SJSA1 (cell line): ENCODE data around the gene PLAAT3. TPM values are rescaled to one million over a fixed set of nuclear protein-coding genes. Genes with fewer than 3 reads are reported as not detected.
A peak's percentile ranks its signal among the peaks of the same experiment; 100 is the strongest.

Source experiments
- DNase-seq, 2 experiments: peaks; one replicate each; pipeline ENCODE4 v3.0.0-alpha.2; 2015 to 2020; ENCODE audit warnings: low spot score in 2 of 2, low read depth in 1 of 2
- H3K27ac ChIP-seq: fragments of 250-450 bp; sonication (Bioruptor Pico); 2 replicates; pipeline ENCODE4 v1.5.1; 2020; ENCODE audit warnings: mild to moderate bottlenecking, moderate library complexity
- H3K27me3 ChIP-seq: fragments of 250-450 bp; sonication (Bioruptor Pico); replicated peaks from 2 replicates; pipeline ENCODE4 v1.5.1; 2020; ENCODE audit warnings: mild to moderate bottlenecking, moderate library complexity
- H3K36me3 ChIP-seq: fragments of 250-450 bp; sonication (Bioruptor Pico); 2 replicates; pipeline ENCODE4 v1.5.1; 2020; ENCODE audit warnings: mild to moderate bottlenecking
- H3K4me1 ChIP-seq: fragments of 250-450 bp; sonication (Bioruptor Pico); replicated peaks from 2 replicates; pipeline ENCODE4 v1.6.1; 2021; ENCODE audit warnings: mild to moderate bottlenecking
- H3K4me3 ChIP-seq: fragments of 250-450 bp; sonication (Bioruptor Pico); 2 replicates; pipeline ENCODE4 v1.5.1; 2020; ENCODE audit warnings: mild to moderate bottlenecking
- H3K9me3 ChIP-seq: fragments of 250-450 bp; sonication (Bioruptor Pico); replicated peaks from 2 replicates; pipeline ENCODE4 v1.5.1; 2020; ENCODE audit warnings: mild to moderate bottlenecking
- total RNA-seq: library from RNA; depleted of rRNA; stranded (reverse); fragments of >200 nt; shearing (Covaris generic); gene quantifications from 2 replicates; pipeline ENCODE4 v1.2.3, GENCODE V29; 2014

The PLAAT3 gene
- total RNA-seq, 1 experiment from 2014 or later = 55.8 TPM

GRCh38 chr11:63569570-63569969 lies 44.7 kb downstream of the PLAAT3 start:
- no peak overlapping the region for H3K4me3 ChIP-seq
- H3K36me3 ChIP-seq = peaks cover 7% of the 10 kb centered on the region; the same call in 1 of the 2 replicates
- DNase-seq = no peak
- H3K27me3 ChIP-seq = no peaks in the 10 kb centered on the region
- no peak overlapping the region for H3K27ac ChIP-seq
- H3K9me3 ChIP-seq = no peaks in the 10 kb centered on the region
- peaks cover 38% of the 10 kb centered on the region for H3K4me1 ChIP-seq

- H3K9me3 ChIP-seq = no peaks in the 10 kb centered on the region
- H3K27ac ChIP-seq = peak overlapping the region; percentile 91
- DNase-seq = peak; percentile 96 to 99
- H3K27me3 ChIP-seq = no peaks in the 10 kb centered on the region
- H3K4me1 ChIP-seq = peaks cover 31% of the 10 kb centered on the region
- no peak overlapping the region for H3K4me3 ChIP-seq
- H3K36me3 ChIP-seq = no peaks in the 10 kb centered on the region
These were observed 47.0 kb downstream of the PLAAT3 start for GRCh38 chr11:63567044-63567840.

- H3K27me3 ChIP-seq = no peaks in the 10 kb centered on the region
- DNase-seq = peak; percentile 28 to 36
- no peak overlapping the region for H3K27ac ChIP-seq
- H3K36me3 ChIP-seq = no peaks in the 10 kb centered on the region
- H3K4me1 ChIP-seq = peaks cover 36% of the 10 kb centered on the region
- H3K9me3 ChIP-seq = no peaks in the 10 kb centered on the region
- H3K4me3 ChIP-seq = no peak overlapping the region
These were observed 49.4 kb downstream of the PLAAT3 start for GRCh38 chr11:63564784-63565350.

GRCh38 chr11:63564056-63564774 lies 50.0 kb downstream of the PLAAT3 start:
- Histone ChIP-seq H3K9me3 (no peaks in the 10 kb centered on the region), H3K36me3 (no peaks in the 10 kb centered on the region), H3K4me3 (no peak overlapping the region), H3K27me3 (no peaks in the 10 kb centered on the region), H3K4me1 (peaks cover 36% of the 10 kb centered on the region), H3K27ac (no peak overlapping the region)
- peak in 1 of 2 experiments; percentile 40 for DNase-seq

- Histone ChIP-seq H3K27me3 (no peaks in the 10 kb centered on the region), H3K9me3 (no peaks in the 10 kb centered on the region), H3K4me1 (peaks cover 32% of the 10 kb centered on the region), H3K27ac (no peak within 1 kb of the TSS), H3K36me3 (no peaks in the 10 kb centered on the region), H3K4me3 (no peak within 1 kb of the TSS)
- peak in 1 of 2 experiments; percentile 20 for DNase-seq
These were observed 50.8 kb downstream of the PLAAT3 start, which contains the start of gene PLAAT2 for GRCh38 chr11:63563201-63564055. TSS of gene PLAAT2 (minus strand) at chr11:63563379. CDS start at chr11:63563324, 55 bp downstream.

- Histone ChIP-seq H3K4me1 (peaks cover 14% of the 10 kb centered on the region), H3K27ac (no peak overlapping the region), H3K4me3 (no peak overlapping the region), H3K36me3 (no peaks in the 10 kb centered on the region), H3K9me3 (no peaks in the 10 kb centered on the region), H3K27me3 (no peaks in the 10 kb centered on the region)
- peak in 1 of 2 experiments; percentile 37 for DNase-seq
These were observed 53.6 kb downstream of the PLAAT3 start for GRCh38 chr11:63560506-63561180.

GRCh38 chr11:63558459-63559157 lies 55.6 kb downstream of the PLAAT3 start:
- Histone ChIP-seq H3K9me3 (no peaks in the 10 kb centered on the region), H3K27ac (no peak overlapping the region), H3K36me3 (no peaks in the 10 kb centered on the region), H3K4me1 (peaks cover 5% of the 10 kb centered on the region), H3K27me3 (no peaks in the 10 kb centered on the region), H3K4me3 (no peak overlapping the region)
- no peak for DNase-seq

- peak in 1 of 2 experiments; percentile 28 for DNase-seq
- Histone ChIP-seq H3K27ac (no peak overlapping the region), H3K9me3 (no peaks in the 10 kb centered on the region)
These were observed 56.7 kb downstream of the PLAAT3 start for GRCh38 chr11:63557570-63557969.

GRCh38 chr11:63556404-63557013 lies 57.7 kb downstream of the PLAAT3 start:
- H3K36me3 ChIP-seq = no peaks in the 10 kb centered on the region
- DNase-seq = no peak
- no peaks in the 10 kb centered on the region for H3K27me3 ChIP-seq
- no peaks in the 10 kb centered on the region for H3K9me3 ChIP-seq
- peaks cover 5% of the 10 kb centered on the region for H3K4me1 ChIP-seq
- no peak overlapping the region for H3K4me3 ChIP-seq
- no peak overlapping the region for H3K27ac ChIP-seq

More at GRCh38 chr11:63557570-63557969, 56.7 kb downstream of the PLAAT3 start:
- H3K4me3 ChIP-seq = no peak overlapping the region
- no peaks in the 10 kb centered on the region for H3K27me3 ChIP-seq
- peaks cover 5% of the 10 kb centered on the region for H3K4me1 ChIP-seq
- H3K36me3 ChIP-seq = no peaks in the 10 kb centered on the region

- no peak overlapping the region for H3K27ac ChIP-seq
- no peaks in the 10 kb centered on the region for H3K27me3 ChIP-seq
- H3K4me3 ChIP-seq = no peak overlapping the region
- H3K4me1 ChIP-seq = no peaks in the 10 kb centered on the region; the same call in 1 of the 2 replicates
- H3K36me3 ChIP-seq = no peaks in the 10 kb centered on the region
- H3K9me3 ChIP-seq = no peaks in the 10 kb centered on the region
- peak in 1 of 2 experiments; percentile 19 for DNase-seq
These were observed 59.4 kb downstream of the PLAAT3 start for GRCh38 chr11:63554877-63555223.

GRCh38 chr11:63553759-63554158 lies 60.5 kb downstream of the PLAAT3 start:
- DNase-seq = peak in 1 of 2 experiments; percentile 35
- no peaks in the 10 kb centered on the region for H3K36me3 ChIP-seq
- no peak overlapping the region for H3K4me3 ChIP-seq
- H3K27ac ChIP-seq = no peak overlapping the region
- no peaks in the 10 kb centered on the region for H3K27me3 ChIP-seq
- no peaks in the 10 kb centered on the region for H3K9me3 ChIP-seq
- H3K4me1 ChIP-seq = no peaks in the 10 kb centered on the region; the same call in 1 of the 2 replicates

GRCh38 chr11:63552921-63553320 lies 61.3 kb downstream of the PLAAT3 start:
- no peaks in the 10 kb centered on the region for H3K9me3 ChIP-seq
- peak in 1 of 2 experiments; percentile 27 for DNase-seq

More at GRCh38 chr11:63552921-63553320, 61.3 kb downstream of the PLAAT3 start:
- H3K27ac ChIP-seq = no peak overlapping the region
- no peaks in the 10 kb centered on the region; the same call in 1 of the 2 replicates for H3K4me1 ChIP-seq
- H3K4me3 ChIP-seq = no peak overlapping the region
- H3K36me3 ChIP-seq = no peaks in the 10 kb centered on the region
- H3K27me3 ChIP-seq = no peaks in the 10 kb centered on the region
